GM18505 (cell line): ENCODE results near the gene SLC46A2.

Experiments used
- ATAC-seq: cut with Tn5 transposase; IDR thresholded peaks from one replicate; pipeline ENCODE4 v1.9.1; 2021; ENCODE audit not compliant: unreplicated experiment
- POLR2A ChIP-seq: IDR thresholded peaks from 4 replicates; pipeline ENCODE4 v1.6.1; 2011; ENCODE audit warnings: borderline replicate concordance; ENCODE audit not compliant: insufficient read depth, insufficient read length; ENCODE audit errors: extremely low read depth

Gene SLC46A2, protein sequence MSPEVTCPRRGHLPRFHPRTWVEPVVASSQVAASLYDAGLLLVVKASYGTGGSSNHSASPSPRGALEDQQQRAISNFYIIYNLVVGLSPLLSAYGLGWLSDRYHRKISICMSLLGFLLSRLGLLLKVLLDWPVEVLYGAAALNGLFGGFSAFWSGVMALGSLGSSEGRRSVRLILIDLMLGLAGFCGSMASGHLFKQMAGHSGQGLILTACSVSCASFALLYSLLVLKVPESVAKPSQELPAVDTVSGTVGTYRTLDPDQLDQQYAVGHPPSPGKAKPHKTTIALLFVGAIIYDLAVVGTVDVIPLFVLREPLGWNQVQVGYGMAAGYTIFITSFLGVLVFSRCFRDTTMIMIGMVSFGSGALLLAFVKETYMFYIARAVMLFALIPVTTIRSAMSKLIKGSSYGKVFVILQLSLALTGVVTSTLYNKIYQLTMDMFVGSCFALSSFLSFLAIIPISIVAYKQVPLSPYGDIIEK

DNA sequence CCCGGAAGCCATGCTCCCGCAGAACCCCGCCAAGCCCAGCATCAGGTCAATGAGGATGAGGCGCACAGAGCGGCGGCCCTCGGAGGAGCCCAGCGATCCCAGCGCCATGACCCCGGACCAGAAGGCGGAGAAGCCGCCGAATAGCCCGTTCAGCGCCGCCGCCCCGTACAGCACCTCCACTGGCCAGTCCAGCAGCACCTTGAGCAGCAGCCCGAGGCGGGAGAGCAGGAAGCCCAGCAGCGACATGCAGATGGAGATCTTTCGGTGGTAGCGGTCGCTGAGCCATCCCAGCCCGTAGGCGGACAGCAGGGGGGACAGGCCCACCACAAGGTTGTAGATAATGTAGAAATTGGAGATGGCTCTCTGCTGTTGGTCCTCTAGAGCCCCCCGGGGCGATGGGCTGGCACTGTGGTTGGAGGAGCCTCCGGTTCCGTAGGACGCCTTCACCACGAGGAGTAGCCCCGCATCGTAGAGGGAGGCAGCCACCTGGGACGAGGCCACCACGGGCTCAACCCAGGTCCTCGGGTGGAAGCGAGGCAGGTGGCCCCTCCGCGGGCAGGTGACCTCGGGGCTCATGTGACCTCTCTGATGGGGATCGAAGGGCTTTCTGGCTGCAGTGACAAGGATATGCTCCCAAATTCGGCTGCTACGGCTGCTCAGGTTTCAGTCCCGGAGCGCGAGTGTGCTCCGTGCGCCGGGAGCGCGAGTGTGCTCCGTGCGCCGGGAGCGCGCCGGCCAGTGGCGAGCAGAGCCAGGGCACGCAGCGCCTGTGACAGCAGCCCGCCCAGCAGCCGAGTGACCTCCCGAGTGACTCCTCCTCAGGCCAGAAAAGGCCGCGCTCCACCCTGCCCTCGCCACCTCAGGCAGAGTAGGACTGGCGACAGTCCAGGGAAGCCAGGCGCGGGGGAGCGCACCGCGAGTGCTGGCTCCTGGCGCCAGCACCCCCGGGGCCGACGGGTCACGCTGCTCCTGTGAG is at the start of gene SLC46A2:
Gene SLC46A2, minus strand, starts transcription at position 771 of the 976 bp plus-strand sequence. Its CDS starts 195 bp downstream, at position 576.
- no peak for TF ChIP-seq POLR2A

GRCh38 chr9:112939418-112939817 is 48.7 kb upstream of the SLC46A2 start:
- no peak for ATAC-seq
- TF ChIP-seq POLR2A, result no peak

More for the DNA sequence above, at the start of gene SLC46A2:
- ATAC-seq, result no peak

- TF ChIP-seq POLR2A, result no peak
- ATAC-seq, result no peak
These were observed 43.0 kb upstream of the SLC46A2 start for GRCh38 chr9:112933696-112934095.

GRCh38 chr9:112925058-112925641 is 34.5 kb upstream of the SLC46A2 start:
- no peak for ATAC-seq
- no peak for TF ChIP-seq POLR2A

- ATAC-seq, result no peak
- no peak for TF ChIP-seq POLR2A
These were observed 30.9 kb upstream of the SLC46A2 start for GRCh38 chr9:112921549-112921948.

DNA sequence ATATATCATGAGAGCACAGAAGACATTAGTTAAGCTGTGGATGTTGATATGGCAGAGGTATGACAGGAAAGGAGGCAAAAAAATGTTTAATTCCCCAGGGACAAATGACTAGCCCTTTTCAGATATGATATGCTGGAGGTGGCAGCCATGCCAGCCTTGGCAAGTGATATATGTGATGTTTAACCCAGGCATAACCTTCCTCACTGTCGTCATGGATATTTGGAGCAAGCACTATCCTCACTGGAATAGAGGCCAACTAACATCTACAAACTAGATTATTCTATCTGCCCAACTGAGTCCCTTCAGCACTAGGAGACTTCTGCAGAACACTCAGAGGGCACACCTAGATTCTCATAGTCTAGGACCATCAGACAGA is 27.3 kb upstream of the SLC46A2 start:
- TF ChIP-seq POLR2A, result no peak
- no peak for ATAC-seq

DNA sequence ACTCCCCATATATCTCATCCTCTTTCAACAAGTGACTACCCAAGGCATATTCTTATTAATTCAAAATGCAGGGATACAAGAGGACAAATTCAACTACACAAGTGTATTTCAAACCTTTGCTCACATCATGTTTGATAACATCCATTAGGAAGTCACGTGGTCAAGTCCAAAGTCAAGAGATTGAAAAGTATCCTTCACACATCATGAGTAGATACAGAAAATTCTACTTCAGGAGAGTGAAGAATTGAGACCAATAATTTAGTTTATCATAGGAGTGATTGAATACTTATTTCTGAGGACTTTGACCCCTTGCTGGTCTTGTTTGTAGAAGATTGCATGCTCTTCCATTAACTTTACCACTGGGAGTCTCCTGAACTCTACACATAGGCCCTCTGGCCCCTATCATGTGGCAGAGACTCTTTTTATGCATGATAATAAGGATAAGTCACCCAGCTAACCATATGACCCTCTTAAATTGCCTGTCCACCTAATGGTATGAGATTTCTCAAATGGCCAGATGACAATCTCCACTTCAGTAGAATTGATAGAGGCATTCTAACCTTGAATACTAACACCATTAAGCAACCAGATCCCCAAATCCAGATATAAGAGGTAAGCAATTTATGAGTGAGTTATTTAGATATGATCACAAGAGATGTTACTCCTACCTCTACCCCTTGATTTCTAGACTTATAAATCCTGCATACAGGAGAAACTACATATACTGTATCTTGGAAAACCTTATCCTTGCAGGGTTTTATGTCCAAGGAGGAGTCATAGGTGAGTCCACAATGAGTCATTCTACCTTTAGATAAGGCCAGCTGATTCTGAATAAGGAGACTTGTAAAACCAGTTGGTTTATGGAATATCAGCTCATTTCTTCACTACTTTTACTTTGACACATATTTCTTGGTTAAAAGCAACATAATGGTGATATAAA is 26.6 kb upstream of the SLC46A2 start:
- ATAC-seq, result no peak

GRCh38 chr9:112914524-112914923 is 23.8 kb upstream of the SLC46A2 start:
- TF ChIP-seq POLR2A, result no peak
- no peak for ATAC-seq

More for the DNA sequence above, 26.6 kb upstream of the SLC46A2 start:
- no peak for TF ChIP-seq POLR2A

- TF ChIP-seq POLR2A, result no peak
- no peak for ATAC-seq
These were observed 22.6 kb upstream of the SLC46A2 start for GRCh38 chr9:112913326-112913725.

DNA sequence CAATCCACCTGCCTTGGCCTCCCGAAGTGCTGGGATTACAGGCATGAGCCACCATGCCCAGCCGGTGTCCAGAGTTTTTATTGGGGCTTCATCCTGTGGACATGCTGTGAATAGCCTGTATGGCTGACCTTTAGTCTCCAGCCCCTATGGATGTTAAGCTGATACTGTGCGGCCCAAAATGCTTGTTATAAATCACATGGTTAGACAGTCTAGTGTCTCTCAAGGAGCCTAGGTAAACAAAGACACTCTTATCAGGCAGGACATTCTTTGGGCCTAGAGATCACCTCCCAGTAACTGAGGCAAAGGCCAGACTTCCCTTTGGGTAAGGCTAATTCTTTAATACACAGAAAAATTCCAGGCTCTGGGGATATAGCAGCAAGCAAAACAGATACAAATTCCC is 22.0 kb upstream of the SLC46A2 start:
- no peak for ATAC-seq
- TF ChIP-seq POLR2A, result no peak

DNA sequence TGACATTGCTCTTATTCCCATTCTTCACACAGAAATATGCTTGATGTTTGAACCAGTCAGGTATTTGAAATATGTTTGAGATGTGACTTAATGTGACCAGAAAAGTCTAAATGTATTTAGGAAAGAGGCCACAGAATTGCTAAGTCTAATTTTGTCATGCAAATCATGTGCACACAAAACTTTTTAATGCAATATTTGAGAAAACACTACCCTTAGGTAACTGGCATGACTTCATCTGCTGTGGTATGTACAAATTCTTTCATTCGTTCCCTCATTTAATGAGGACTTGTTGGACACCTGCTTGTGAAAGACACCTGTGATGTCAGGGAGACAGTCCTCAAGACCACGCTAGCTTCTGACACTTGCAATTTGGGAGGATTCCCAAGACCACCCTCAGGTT is 21.1 kb upstream of the SLC46A2 start:
- ATAC-seq, result no peak
- TF ChIP-seq POLR2A, result no peak

- ATAC-seq, result no peak
- no peak for TF ChIP-seq POLR2A
These were observed 14.4 kb upstream of the SLC46A2 start for GRCh38 chr9:112905084-112905483.
